ENCODE measurements around the gene SHQ1.

SHQ1 gene

DNA sequence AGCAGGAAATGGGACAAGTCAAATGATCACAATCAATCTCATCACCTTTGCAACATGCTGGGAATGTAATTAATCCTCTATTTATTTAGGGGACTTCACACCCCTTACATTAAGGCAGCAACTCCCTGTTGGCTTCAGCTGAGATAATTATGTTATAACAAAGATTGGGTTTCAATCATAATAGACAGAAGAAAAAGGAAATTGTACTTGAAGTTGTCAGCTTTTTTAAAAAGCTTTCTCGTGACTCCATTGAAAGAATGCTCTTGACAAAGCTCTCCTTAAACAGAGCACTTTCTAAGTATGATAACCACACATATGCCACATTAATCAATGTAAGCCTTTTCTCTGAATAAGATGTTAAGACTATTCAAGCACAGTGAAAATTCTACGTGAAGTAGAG, 65.7 kb downstream of the SHQ1 start (continued):
- TF ChIP-seq KLF1 (tag by site-specific recombination; IDR thresholded peaks at IDR 0.05), result no peak
- TF ChIP-seq REPIN1 (tag by site-specific recombination; IDR thresholded peaks at IDR 0.05; ENCODE audit: low read depth), result no peak
- peak; percentile 62; the same call in 1 of the 2 replicates for TF ChIP-seq TCF7L2 (IDR thresholded peaks at IDR 0.05; ENCODE audit: borderline replicate concordance, low read depth, low read length)
- no peak for TF ChIP-seq ZEB2 (tag by site-specific recombination; IDR thresholded peaks at IDR 0.05)
- no peak for TF ChIP-seq ZNF223 (tag by site-specific recombination; IDR thresholded peaks at IDR 0.05)
- TF ChIP-seq ZNF433 (tag by site-specific recombination; IDR thresholded peaks at IDR 0.05; ENCODE audit: low read depth), result no peak
- no peak for TF ChIP-seq ZNF423 (tag by site-specific recombination; IDR thresholded peaks at IDR 0.05)
- no peak for TF ChIP-seq ZNF585B (tag by site-specific recombination; IDR thresholded peaks at IDR 0.05)
- TF ChIP-seq ZNF777 (tag by site-specific recombination; IDR thresholded peaks at IDR 0.05; ENCODE audit: borderline replicate concordance), result no peak
- TF ChIP-seq ZNF302 (tag by site-specific recombination; IDR thresholded peaks at IDR 0.05; ENCODE audit: low read depth), result no peak
- no peak for TF ChIP-seq ZBTB7A (tag by site-specific recombination; IDR thresholded peaks at IDR 0.05; ENCODE audit: low read depth)
- TF ChIP-seq, protein P1, sequence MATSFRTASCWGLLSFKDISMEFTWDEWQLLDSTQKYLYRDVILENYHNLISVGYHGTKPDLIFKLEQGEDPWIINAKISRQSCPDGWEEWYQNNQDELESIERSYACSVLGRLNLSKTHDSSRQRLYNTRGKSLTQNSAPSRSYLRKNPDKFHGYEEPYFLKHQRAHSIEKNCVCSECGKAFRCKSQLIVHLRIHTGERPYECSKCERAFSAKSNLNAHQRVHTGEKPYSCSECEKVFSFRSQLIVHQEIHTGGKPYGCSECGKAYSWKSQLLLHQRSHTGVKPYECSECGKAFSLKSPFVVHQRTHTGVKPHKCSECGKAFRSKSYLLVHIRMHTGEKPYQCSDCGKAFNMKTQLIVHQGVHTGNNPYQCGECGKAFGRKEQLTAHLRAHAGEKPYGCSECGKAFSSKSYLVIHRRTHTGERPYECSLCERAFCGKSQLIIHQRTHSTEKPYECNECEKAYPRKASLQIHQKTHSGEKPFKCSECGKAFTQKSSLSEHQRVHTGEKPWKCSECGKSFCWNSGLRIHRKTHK (tag by site-specific recombination; IDR thresholded peaks at IDR 0.05), result no peak
- TF ChIP-seq ZNF155 (tag by site-specific recombination; IDR thresholded peaks at IDR 0.05), result no peak
- TF ChIP-seq ZNF501 (tag by site-specific recombination; IDR thresholded peaks at IDR 0.05), result no peak
- no peak for TF ChIP-seq ZNF138 (tag by site-specific recombination; IDR thresholded peaks at IDR 0.05; ENCODE audit: borderline replicate concordance)
- TF ChIP-seq YY1 (tag by site-specific recombination; IDR thresholded peaks at IDR 0.05), result no peak
- TF ChIP-seq, protein P2, sequence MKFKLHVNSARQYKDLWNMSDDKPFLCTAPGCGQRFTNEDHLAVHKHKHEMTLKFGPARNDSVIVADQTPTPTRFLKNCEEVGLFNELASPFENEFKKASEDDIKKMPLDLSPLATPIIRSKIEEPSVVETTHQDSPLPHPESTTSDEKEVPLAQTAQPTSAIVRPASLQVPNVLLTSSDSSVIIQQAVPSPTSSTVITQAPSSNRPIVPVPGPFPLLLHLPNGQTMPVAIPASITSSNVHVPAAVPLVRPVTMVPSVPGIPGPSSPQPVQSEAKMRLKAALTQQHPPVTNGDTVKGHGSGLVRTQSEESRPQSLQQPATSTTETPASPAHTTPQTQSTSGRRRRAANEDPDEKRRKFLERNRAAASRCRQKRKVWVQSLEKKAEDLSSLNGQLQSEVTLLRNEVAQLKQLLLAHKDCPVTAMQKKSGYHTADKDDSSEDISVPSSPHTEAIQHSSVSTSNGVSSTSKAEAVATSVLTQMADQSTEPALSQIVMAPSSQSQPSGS (tag by site-specific recombination; IDR thresholded peaks at IDR 0.05; ENCODE audit: low read depth), result no peak
- no peak for TF ChIP-seq ZNF548 (tag by site-specific recombination; IDR thresholded peaks at IDR 0.05)
- no peak for TF ChIP-seq ZNF335 (tag by site-specific recombination; conservative IDR thresholded peaks at IDR 0.05)
- TF ChIP-seq, protein P3, sequence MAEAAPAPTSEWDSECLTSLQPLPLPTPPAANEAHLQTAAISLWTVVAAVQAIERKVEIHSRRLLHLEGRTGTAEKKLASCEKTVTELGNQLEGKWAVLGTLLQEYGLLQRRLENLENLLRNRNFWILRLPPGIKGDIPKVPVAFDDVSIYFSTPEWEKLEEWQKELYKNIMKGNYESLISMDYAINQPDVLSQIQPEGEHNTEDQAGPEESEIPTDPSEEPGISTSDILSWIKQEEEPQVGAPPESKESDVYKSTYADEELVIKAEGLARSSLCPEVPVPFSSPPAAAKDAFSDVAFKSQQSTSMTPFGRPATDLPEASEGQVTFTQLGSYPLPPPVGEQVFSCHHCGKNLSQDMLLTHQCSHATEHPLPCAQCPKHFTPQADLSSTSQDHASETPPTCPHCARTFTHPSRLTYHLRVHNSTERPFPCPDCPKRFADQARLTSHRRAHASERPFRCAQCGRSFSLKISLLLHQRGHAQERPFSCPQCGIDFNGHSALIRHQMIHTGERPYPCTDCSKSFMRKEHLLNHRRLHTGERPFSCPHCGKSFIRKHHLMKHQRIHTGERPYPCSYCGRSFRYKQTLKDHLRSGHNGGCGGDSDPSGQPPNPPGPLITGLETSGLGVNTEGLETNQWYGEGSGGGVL (tag by site-specific recombination; IDR thresholded peaks at IDR 0.05), result no peak
- no peak for TF ChIP-seq HOXA7 (CRISPR knock-in tag; IDR thresholded peaks at IDR 0.05; ENCODE audit: borderline replicate concordance)
- no peak for TF ChIP-seq ZNF391 (tag by site-specific recombination; IDR thresholded peaks at IDR 0.05; ENCODE audit: borderline replicate concordance, low read depth)
- no peak for TF ChIP-seq ZNF776 (tag by site-specific recombination; IDR thresholded peaks at IDR 0.05; ENCODE audit: borderline replicate concordance)
- TF ChIP-seq ZNF76 (tag by site-specific recombination; IDR thresholded peaks at IDR 0.05; ENCODE audit: borderline replicate concordance, low read depth), result no peak
- TF ChIP-seq, protein P4, sequence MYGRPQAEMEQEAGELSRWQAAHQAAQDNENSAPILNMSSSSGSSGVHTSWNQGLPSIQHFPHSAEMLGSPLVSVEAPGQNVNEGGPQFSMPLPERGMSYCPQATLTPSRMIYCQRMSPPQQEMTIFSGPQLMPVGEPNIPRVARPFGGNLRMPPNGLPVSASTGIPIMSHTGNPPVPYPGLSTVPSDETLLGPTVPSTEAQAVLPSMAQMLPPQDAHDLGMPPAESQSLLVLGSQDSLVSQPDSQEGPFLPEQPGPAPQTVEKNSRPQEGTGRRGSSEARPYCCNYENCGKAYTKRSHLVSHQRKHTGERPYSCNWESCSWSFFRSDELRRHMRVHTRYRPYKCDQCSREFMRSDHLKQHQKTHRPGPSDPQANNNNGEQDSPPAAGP (tag by site-specific recombination; IDR thresholded peaks at IDR 0.05), result no peak
- TF ChIP-seq ZNF626 (tag by site-specific recombination; IDR thresholded peaks at IDR 0.05), result no peak
- TF ChIP-seq, protein P5, sequence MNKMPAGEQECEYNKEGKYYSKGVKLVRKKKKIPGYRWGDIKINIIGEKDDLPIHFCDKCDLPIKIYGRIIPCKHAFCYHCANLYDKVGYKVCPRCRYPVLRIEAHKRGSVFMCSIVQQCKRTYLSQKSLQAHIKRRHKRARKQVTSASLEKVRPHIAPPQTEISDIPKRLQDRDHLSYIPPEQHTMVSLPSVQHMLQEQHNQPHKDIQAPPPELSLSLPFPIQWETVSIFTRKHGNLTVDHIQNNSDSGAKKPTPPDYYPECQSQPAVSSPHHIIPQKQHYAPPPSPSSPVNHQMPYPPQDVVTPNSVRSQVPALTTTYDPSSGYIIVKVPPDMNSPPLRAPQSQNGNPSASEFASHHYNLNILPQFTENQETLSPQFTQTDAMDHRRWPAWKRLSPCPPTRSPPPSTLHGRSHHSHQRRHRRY (tag by site-specific recombination; IDR thresholded peaks at IDR 0.05), result no peak

Data from HEK293 (cell line).